Measurements from ENCODE around the gene PCDHGC3.

The PCDHGC3 gene

DNA sequence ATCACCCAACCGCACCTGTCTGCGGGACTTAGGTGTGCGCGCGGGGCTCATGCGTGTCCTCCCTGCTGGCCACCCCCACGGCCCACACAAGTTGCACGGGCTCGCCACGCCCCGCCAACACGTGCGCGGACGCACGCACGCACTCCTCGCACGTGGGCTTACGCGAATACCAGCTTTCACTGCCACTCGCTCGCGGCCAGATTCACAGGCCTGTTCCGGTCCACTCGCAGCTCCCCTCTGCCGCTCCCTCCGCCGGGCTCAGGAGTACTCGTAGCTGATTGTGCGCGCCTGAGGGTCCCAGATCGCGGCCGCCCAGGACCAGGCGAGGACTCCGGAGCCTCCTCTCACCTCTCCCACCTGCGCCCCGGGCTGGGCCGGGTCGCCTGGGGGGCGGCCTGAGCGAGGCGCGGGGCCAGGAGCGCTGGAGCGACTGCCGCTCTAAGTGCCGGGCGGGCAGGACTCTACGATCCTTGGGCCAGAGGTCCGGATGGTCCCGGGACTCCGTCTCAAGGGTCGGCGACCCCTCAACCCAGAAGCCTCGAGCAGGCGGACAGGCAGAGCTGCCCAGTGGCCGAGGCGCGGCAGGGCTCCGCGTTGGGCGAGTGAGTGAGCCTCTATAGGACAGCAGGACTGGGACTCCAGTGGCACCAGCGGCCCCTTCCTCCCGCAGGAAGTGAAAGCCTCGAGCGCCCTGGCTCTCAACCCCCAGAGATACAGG lies 16.6 kb downstream of the PCDHGC3 start:
- TF ChIP-seq, protein P1, sequence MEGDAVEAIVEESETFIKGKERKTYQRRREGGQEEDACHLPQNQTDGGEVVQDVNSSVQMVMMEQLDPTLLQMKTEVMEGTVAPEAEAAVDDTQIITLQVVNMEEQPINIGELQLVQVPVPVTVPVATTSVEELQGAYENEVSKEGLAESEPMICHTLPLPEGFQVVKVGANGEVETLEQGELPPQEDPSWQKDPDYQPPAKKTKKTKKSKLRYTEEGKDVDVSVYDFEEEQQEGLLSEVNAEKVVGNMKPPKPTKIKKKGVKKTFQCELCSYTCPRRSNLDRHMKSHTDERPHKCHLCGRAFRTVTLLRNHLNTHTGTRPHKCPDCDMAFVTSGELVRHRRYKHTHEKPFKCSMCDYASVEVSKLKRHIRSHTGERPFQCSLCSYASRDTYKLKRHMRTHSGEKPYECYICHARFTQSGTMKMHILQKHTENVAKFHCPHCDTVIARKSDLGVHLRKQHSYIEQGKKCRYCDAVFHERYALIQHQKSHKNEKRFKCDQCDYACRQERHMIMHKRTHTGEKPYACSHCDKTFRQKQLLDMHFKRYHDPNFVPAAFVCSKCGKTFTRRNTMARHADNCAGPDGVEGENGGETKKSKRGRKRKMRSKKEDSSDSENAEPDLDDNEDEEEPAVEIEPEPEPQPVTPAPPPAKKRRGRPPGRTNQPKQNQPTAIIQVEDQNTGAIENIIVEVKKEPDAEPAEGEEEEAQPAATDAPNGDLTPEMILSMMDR (IDR thresholded peaks at IDR 0.05), result no peak
- H3K27me3 ChIP-seq (ENCODE audit: control insufficient read depth, insufficient read depth, low read length), result no peaks in the 10 kb centered on the region
- H3K9ac ChIP-seq, result no peak overlapping the region
- H3K4me1 ChIP-seq, result peaks cover 3% of the 10 kb centered on the region
- H3K4me3 ChIP-seq (ENCODE audit: low read depth, low read length), result no peak overlapping the region
- no peaks in the 10 kb centered on the region for H3K36me3 ChIP-seq (ENCODE audit: control insufficient read depth, insufficient read depth, low read length)
- no peaks in the 10 kb centered on the region for H3K9me3 ChIP-seq (ENCODE audit: control insufficient read depth, low read length)
- H2AFZ ChIP-seq, result no peak overlapping the region
- no peak overlapping the region for H3K27ac ChIP-seq
- H3K4me2 ChIP-seq (ENCODE audit: low read length), result no peak overlapping the region
- peaks cover 65% of the 10 kb centered on the region for H3K79me2 ChIP-seq

DNA sequence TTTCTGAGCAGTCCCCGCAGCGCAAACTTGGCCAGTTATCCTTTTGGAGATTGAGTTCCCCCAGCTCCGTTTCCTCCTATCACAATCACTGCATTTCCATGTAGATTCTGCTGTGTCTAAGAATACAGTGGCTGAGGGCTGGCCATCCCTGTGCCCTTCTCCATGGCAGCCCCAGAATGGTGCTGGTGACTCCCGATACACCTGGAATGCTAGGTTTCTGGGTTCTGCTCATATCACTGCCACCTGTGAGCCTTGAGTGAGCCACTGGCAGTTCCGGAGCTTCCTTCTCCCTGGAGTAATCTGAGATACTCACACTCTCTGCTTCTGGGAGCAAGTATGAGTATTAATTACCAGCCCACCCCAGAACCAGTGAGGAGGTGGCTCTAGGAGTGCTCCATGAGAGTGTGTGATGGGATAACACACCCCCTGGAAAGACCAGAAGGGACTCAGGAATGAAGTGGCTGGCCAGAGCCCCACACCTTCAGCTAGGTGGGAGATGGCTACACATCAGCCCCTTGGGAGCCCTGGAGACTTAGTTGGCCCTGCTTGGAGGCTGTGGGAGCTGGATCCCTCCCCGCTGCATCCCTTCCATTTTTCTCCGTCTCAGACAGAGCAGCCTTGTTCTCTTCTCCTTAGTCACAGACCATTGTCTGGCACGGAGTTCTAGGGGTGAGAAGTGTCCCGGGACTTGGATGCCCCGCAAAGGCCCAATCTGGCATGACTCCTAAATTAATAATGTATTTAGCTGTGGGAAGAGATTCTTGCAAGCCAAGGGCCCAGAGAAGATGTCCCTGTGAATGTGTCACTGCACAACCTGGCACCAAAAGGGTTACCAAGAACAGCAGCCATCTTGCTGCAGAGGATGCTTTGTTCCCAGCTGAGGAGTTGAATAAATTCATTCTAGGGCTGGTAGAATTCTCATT lies 18.0 kb downstream of the PCDHGC3 start:
- Histone ChIP-seq H3K4me2 (ENCODE audit: low read length) (no peak overlapping the region), H3K36me3 (ENCODE audit: control insufficient read depth, insufficient read depth, low read length) (no peaks in the 10 kb centered on the region), H3K9me3 (ENCODE audit: control insufficient read depth, low read length) (no peaks in the 10 kb centered on the region), H3K27me3 (ENCODE audit: control insufficient read depth, insufficient read depth, low read length) (no peaks in the 10 kb centered on the region), H3K4me1 (peaks cover 3% of the 10 kb centered on the region), H3K27ac (no peak overlapping the region), H3K9ac (no peak overlapping the region), H3K79me2 (peaks cover 65% of the 10 kb centered on the region), H3K4me3 (ENCODE audit: low read depth, low read length) (no peak overlapping the region), H2AFZ (no peak overlapping the region)
- TF ChIP-seq, protein P1 (IDR thresholded peaks at IDR 0.05), result no peak

DNA sequence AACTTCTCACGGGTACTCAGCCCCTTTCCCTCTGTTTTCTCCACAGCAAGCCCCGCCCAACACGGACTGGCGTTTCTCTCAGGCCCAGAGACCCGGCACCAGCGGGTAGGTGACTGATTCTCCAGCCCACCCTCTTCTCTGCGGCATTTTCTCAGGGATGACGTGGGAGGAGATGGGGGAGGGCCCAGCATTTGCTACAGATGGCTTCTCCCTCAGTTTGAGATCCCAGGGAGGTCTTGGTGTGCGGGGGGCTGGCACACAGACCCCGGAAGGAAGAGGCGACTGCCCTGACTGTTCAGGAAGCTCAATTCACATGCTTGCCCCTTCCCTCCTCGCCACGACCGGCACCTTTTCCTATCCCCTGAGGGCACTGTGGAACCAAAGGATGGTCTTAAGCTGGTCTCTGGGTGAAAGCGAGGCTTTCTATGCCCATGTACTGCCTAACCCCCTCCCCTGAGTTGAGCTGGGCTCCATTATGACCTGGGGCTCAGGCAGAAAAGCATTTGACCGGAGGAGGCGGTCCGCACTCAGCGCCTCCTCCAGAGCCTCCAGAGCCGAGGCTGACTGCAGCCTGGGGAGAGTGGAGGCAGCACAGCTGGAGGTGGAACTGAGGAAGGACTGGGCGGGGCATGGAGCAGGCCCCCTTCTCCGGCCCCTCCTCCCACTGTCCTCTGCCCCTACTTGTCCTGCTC lies 19.1 kb downstream of the PCDHGC3 start:
- Histone ChIP-seq H3K4me3 (ENCODE audit: low read depth, low read length) (no peak overlapping the region), H3K36me3 (ENCODE audit: control insufficient read depth, insufficient read depth, low read length) (no peaks in the 10 kb centered on the region), H3K9ac (no peak overlapping the region), H3K27ac (no peak overlapping the region), H3K4me1 (peaks cover 3% of the 10 kb centered on the region), H3K9me3 (ENCODE audit: control insufficient read depth, low read length) (no peaks in the 10 kb centered on the region), H3K79me2 (peaks cover 56% of the 10 kb centered on the region), H3K27me3 (ENCODE audit: control insufficient read depth, insufficient read depth, low read length) (no peaks in the 10 kb centered on the region), H3K4me2 (ENCODE audit: low read length) (no peak overlapping the region), H2AFZ (no peak overlapping the region)
- TF ChIP-seq, protein P1 (IDR thresholded peaks at IDR 0.05), result no peak

DNA sequence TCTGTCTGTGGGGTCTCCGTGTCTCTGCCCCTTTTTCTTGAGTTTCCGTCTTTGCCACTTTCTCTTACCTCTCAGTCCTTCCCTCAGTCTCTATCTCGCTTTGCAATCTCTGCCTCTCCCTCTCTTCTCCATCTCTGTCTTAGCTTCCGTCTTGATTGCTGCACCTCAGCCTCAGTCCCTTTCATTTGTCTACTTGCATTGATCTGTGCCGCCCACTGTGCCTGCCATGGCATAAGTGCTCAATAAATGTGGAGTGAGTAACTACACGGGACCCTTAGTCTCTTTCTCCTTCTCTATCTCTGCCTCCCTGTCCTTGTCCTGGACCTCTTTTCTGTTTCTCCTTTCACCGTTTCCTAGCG lies 19.7 kb downstream of the PCDHGC3 start:
- no peak overlapping the region for H3K27ac ChIP-seq
- no peaks in the 10 kb centered on the region for H3K9me3 ChIP-seq (ENCODE audit: control insufficient read depth, low read length)
- peaks cover 51% of the 10 kb centered on the region for H3K79me2 ChIP-seq
- no peak overlapping the region for H2AFZ ChIP-seq
- H3K36me3 ChIP-seq (ENCODE audit: control insufficient read depth, insufficient read depth, low read length), result no peaks in the 10 kb centered on the region
- no peak overlapping the region for H3K4me2 ChIP-seq (ENCODE audit: low read length)
- H3K4me3 ChIP-seq (ENCODE audit: low read depth, low read length), result no peak overlapping the region
- no peaks in the 10 kb centered on the region for H3K27me3 ChIP-seq (ENCODE audit: control insufficient read depth, insufficient read depth, low read length)
- H3K9ac ChIP-seq, result no peak overlapping the region
- TF ChIP-seq, protein P1 (IDR thresholded peaks at IDR 0.05), result no peak
- peaks cover 3% of the 10 kb centered on the region for H3K4me1 ChIP-seq
